Calu3 (cell line): ENCODE measurements around the gene LRSAM1. TPM values are rescaled to one million over a fixed set of nuclear protein-coding genes. Genes with fewer than 3 reads are reported as not detected.
A peak's percentile ranks its signal among the peaks of the same experiment; 100 is the strongest.

ENCODE experiments used
- BruUV-seq: library from RNA; stranded (reverse); fragments of 400-500 nt; replicated peaks from 2 replicates; lab custom pipeline; 2021; lab: Mats Ljungman, UMichigan
- CTCF ChIA-PET: fragments of 300-600 bp; sonication (Branson Sonifier 250); formaldehyde crosslinking; loops from one replicate; lab custom pipeline; 2022; ENCODE audit warnings: antibody characterized with exemption; lab: Charles Lee
- DNase-seq: peaks from one replicate; pipeline ENCODE4 v3.0.0; 2022
- H3K27ac Mint-ChIP-seq: one replicate; pipeline ENCODE4 v1.8.0; 2022; ENCODE audit warnings: mixed read lengths; ENCODE audit not compliant: unreplicated experiment
- H3K27me3 Mint-ChIP-seq: one replicate; pipeline ENCODE4 v1.8.0; 2022; ENCODE audit warnings: mixed read lengths; ENCODE audit not compliant: unreplicated experiment
- H3K36me3 Mint-ChIP-seq: one replicate; pipeline ENCODE4 v1.8.0; 2022; ENCODE audit warnings: mild to moderate bottlenecking, moderate library complexity, mixed read lengths; ENCODE audit not compliant: insufficient read depth, unreplicated experiment
- H3K4me1 Mint-ChIP-seq: one replicate; pipeline ENCODE4 v1.8.0; 2022; ENCODE audit warnings: mild to moderate bottlenecking, low read depth, mixed read lengths; ENCODE audit not compliant: unreplicated experiment
- H3K4me3 Mint-ChIP-seq: one replicate; pipeline ENCODE4 v1.8.0; 2022; ENCODE audit warnings: mild to moderate bottlenecking, low read depth, moderate library complexity, mixed read lengths; ENCODE audit not compliant: unreplicated experiment
- H3K9me3 Mint-ChIP-seq: one replicate; pipeline ENCODE4 v1.8.0; 2022; ENCODE audit warnings: low read depth, mixed read lengths; ENCODE audit not compliant: unreplicated experiment
- CTCF ChIP-seq: fragments of 200-600 bp; IDR thresholded peaks from one replicate; pipeline ENCODE4 v1.8.0; 2022; ENCODE audit warnings: antibody characterized with exemption; ENCODE audit not compliant: unreplicated experiment
- intact Hi-C: fragments of 100-400 bp; cut with micrococcal nuclease; formaldehyde crosslinking; loops from one replicate; pipeline ENCODE4 v1.10.0; 2022; ENCODE audit not compliant: unreplicated experiment
- total RNA-seq: library from RNA; stranded (reverse); gene quantifications from 2 replicates; pipeline ENCODE4 v1.2.3, GENCODE V29; 2022

Gene LRSAM1
- total RNA-seq, 1 experiment from 2014 or later, result 12.0 TPM

- CTCF ChIA-PET, result no interaction called here
- H3K27ac Mint-ChIP-seq, result no peak overlapping the region
- no peak for DNase-seq
- no TSS peak for BruUV-seq
- intact Hi-C loops, result no loop called here
- no peak for TF ChIP-seq CTCF
- no peak overlapping the region for H3K4me3 Mint-ChIP-seq
- H3K27me3 Mint-ChIP-seq, result no peaks in the 10 kb centered on the region
- peaks cover 18% of the 10 kb centered on the region for H3K4me1 Mint-ChIP-seq
- no peaks in the 10 kb centered on the region for H3K9me3 Mint-ChIP-seq
- peaks cover 63% of the 10 kb centered on the region for H3K36me3 Mint-ChIP-seq
Observed at GRCh38 chr9:127524373-127524772, 73.1 kb downstream of the LRSAM1 start.

GRCh38 chr9:127525401-127526188 is 74.3 kb downstream of the LRSAM1 start:
- H3K36me3 Mint-ChIP-seq, result peaks cover 62% of the 10 kb centered on the region
- no TSS peak for BruUV-seq

GRCh38 chr9:127526655-127527559 is 75.6 kb downstream of the LRSAM1 start:
- Mint-ChIP-seq H3K4me3 (no peak overlapping the region), H3K36me3 (peaks cover 57% of the 10 kb centered on the region), H3K4me1 (peaks cover 13% of the 10 kb centered on the region), H3K9me3 (no peaks in the 10 kb centered on the region), H3K27ac (peak overlapping the region; percentile 56), H3K27me3 (no peaks in the 10 kb centered on the region)
- no peak for TF ChIP-seq CTCF
- no TSS peak for BruUV-seq
- CTCF ChIA-PET, result no interaction called here
- no peak for DNase-seq
- intact Hi-C loops, result no loop called here

More at GRCh38 chr9:127525401-127526188, 74.3 kb downstream of the LRSAM1 start:
- intact Hi-C loops, result no loop called here
- no peaks in the 10 kb centered on the region for H3K9me3 Mint-ChIP-seq
- H3K4me1 Mint-ChIP-seq, result peaks cover 18% of the 10 kb centered on the region
- no peak overlapping the region for H3K27ac Mint-ChIP-seq
- no peak for DNase-seq
- TF ChIP-seq CTCF, result peak; percentile 41
- CTCF ChIA-PET, result interaction anchor here (0.6 to 1.0 kb wide), 4 partner anchors 19 to 813 kb away, joined by 3 to 4 read pairs (median 4); no protein-coding TSS in a partner anchor
- H3K27me3 Mint-ChIP-seq, result no peaks in the 10 kb centered on the region
- no peak overlapping the region for H3K4me3 Mint-ChIP-seq

- Mint-ChIP-seq H3K4me1 (peaks cover 5% of the 10 kb centered on the region), H3K4me3 (no peak overlapping the region), H3K27me3 (no peaks in the 10 kb centered on the region), H3K27ac (no peak overlapping the region), H3K36me3 (peaks cover 51% of the 10 kb centered on the region), H3K9me3 (no peaks in the 10 kb centered on the region)
- DNase-seq, result no peak
- no TSS peak for BruUV-seq
- no peak for TF ChIP-seq CTCF
- intact Hi-C loops, result no loop called here
- CTCF ChIA-PET, result no interaction called here
Observed at GRCh38 chr9:127527560-127528268, 76.4 kb downstream of the LRSAM1 start.
